ENCODE data around the gene CDK5R2. TPM values are rescaled to one million over a fixed set of nuclear protein-coding genes. Genes with fewer than 3 reads are reported as not detected.

The CDK5R2 gene
- total RNA-seq, 1 donor, result not detected

- TF ChIP-seq, protein P1, sequence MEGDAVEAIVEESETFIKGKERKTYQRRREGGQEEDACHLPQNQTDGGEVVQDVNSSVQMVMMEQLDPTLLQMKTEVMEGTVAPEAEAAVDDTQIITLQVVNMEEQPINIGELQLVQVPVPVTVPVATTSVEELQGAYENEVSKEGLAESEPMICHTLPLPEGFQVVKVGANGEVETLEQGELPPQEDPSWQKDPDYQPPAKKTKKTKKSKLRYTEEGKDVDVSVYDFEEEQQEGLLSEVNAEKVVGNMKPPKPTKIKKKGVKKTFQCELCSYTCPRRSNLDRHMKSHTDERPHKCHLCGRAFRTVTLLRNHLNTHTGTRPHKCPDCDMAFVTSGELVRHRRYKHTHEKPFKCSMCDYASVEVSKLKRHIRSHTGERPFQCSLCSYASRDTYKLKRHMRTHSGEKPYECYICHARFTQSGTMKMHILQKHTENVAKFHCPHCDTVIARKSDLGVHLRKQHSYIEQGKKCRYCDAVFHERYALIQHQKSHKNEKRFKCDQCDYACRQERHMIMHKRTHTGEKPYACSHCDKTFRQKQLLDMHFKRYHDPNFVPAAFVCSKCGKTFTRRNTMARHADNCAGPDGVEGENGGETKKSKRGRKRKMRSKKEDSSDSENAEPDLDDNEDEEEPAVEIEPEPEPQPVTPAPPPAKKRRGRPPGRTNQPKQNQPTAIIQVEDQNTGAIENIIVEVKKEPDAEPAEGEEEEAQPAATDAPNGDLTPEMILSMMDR (IDR thresholded peaks at IDR 0.05; ENCODE audit: insufficient read depth, low read length), result no peak
- H3K4me3 ChIP-seq (ENCODE audit: low read depth, low read length), result no peak overlapping the region
- DNase-seq (ENCODE audit: low read depth), result no peak
Measured at GRCh38 chr2:218990052-218990451, 30.6 kb downstream of the CDK5R2 start.

GRCh38 chr2:218990612-218991011 lies 31.1 kb downstream of the CDK5R2 start:
- DNase-seq (ENCODE audit: low read depth), result no peak
- H3K4me3 ChIP-seq (ENCODE audit: low read depth, low read length), result no peak overlapping the region
- TF ChIP-seq, protein P1 (IDR thresholded peaks at IDR 0.05; ENCODE audit: insufficient read depth, low read length), result no peak

DNA sequence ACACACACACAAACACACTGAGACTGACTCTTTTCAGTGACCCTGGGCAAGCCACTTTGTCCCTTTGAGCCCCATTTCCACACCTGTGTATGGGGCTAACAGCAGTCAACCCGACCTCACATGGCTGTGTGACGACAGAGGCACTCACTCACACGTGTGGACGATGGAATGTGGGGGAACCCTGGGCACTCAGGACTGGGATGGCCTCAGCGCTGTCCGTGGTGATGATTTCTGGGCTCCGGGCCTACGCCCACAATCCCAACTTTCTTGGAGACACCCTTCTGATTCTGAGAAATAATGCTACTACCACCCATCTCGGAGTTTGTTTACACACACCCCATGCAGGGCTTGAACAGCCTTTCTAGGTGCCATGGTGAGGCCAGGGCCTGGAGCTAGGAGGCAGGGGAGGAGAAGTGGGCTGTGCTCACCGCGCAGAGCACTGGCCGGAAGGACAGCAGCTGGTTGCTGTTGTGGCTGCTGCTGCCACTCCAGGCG lies 32.3 kb downstream of the CDK5R2 start:
- peak; percentile 37 for DNase-seq (ENCODE audit: low read depth)
- no peak overlapping the region for H3K4me3 ChIP-seq (ENCODE audit: low read depth, low read length)
- TF ChIP-seq, protein P1 (IDR thresholded peaks at IDR 0.05; ENCODE audit: insufficient read depth, low read length), result no peak

GRCh38 chr2:218992196-218992595 lies 32.7 kb downstream of the CDK5R2 start:
- TF ChIP-seq, protein P1 (IDR thresholded peaks at IDR 0.05; ENCODE audit: insufficient read depth, low read length), result no peak
- no peak overlapping the region for H3K4me3 ChIP-seq (ENCODE audit: low read depth, low read length)
- DNase-seq (ENCODE audit: low read depth), result no peak

DNA sequence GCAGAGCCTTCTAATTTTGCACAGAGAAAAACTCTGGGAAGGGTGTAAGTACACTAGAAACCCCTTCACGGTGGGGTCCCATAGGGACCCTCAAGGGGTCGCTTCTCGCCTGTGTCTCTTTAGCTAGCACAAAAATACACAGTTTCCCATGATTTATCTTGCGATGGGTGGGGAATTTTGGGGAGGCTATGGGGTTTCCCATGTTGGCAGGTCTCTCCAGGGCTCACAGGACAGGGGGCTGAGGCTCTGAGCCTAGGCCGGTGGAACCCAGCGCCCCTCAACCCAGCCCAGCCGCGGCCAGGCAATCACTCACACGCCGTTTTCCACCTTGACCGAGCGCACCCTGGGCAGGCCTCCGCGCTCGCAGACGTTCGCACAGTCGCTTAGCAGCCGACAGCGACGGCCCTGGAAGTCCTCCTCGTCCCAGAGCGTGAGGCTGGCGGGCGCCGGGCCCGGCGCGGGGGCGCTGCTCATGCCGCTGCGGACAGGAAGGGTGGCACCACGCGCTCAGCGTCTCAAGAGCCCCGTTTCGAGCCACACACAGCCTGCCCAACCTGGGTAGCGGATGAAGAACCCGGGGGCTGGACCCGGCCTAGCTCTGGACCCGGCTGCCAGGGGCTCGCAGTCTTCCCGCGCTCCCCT lies 33.4 kb downstream of the CDK5R2 start:
- DNase-seq (ENCODE audit: low read depth), result no peak
- H3K4me3 ChIP-seq (ENCODE audit: low read depth, low read length), result no peak overlapping the region
- TF ChIP-seq, protein P1 (IDR thresholded peaks at IDR 0.05; ENCODE audit: insufficient read depth, low read length), result no peak

GRCh38 chr2:218993345-218994315 lies 34.2 kb downstream of the CDK5R2 start, which contains the start of gene CRYBA2:
Gene CRYBA2 (minus strand): TSS chr2:218993422. CDS start chr2:218993176, 246 bp downstream.
- peak within 1 kb of the TSS; percentile 44 for H3K4me3 ChIP-seq (ENCODE audit: low read depth, low read length)
- DNase-seq (ENCODE audit: low read depth), result no peak
- TF ChIP-seq, protein P1 (IDR thresholded peaks at IDR 0.05; ENCODE audit: insufficient read depth, low read length), result no peak

All from fibroblast of the aortic adventitia (primary cell).